Skeletal muscle tissue (tissue), 4 donors: ENCODE data around the gene FAM171A1. TPM values are rescaled to one million over a fixed set of nuclear protein-coding genes. Genes with fewer than 3 reads are reported as not detected.

Experiments
- H3K27ac ChIP-seq: one replicate; pipeline ENCODE4 v1.7.0; 2013; ENCODE audit warnings: mild to moderate bottlenecking, low read depth, low read length, inconsistent platforms
- H3K27me3 ChIP-seq, 3 donors: one replicate each; pipeline ENCODE4 v1.7.0; 2013; ENCODE audit warnings: low read length in 3 of 3; ENCODE audit not compliant: control insufficient read depth in 3 of 3, insufficient read depth in 3 of 3
- H3K36me3 ChIP-seq, 3 donors: one replicate each; pipeline ENCODE4 v1.7.0; 2013; ENCODE audit warnings: low read length in 3 of 3; ENCODE audit not compliant: control insufficient read depth in 3 of 3, insufficient read depth in 3 of 3
- H3K4me1 ChIP-seq, 3 donors: one replicate each; pipeline ENCODE4 v1.7.0; 2013; ENCODE audit warnings: low read length in 3 of 3, mild to moderate bottlenecking in 3 of 3; ENCODE audit not compliant: control insufficient read depth in 3 of 3, insufficient read depth in 3 of 3
- H3K4me3 ChIP-seq, 3 donors: one replicate each; pipeline ENCODE4 v1.7.0; 2013; ENCODE audit warnings: low read length in 3 of 3
- H3K9ac ChIP-seq, 3 donors: one replicate each; pipeline ENCODE4 v1.7.0; 2013; ENCODE audit warnings: low read length in 3 of 3, mild to moderate bottlenecking in 3 of 3, moderate library complexity in 2 of 3, low read depth in 1 of 3
- H3K9me3 ChIP-seq, 3 donors: one replicate each; pipeline ENCODE4 v1.7.0; 2013; ENCODE audit warnings: low read length in 3 of 3; ENCODE audit not compliant: control insufficient read depth in 3 of 3
- total RNA-seq: library from RNA; depleted of rRNA; stranded (reverse); fragments of >200 nt; gene quantifications from one replicate; pipeline ENCODE4 v1.2.3, GENCODE V29; 2014
- donor health status: Osteomylitis.

Gene FAM171A1
- total RNA-seq, 1 donor from 2014 or later: 11.0 TPM

DNA sequence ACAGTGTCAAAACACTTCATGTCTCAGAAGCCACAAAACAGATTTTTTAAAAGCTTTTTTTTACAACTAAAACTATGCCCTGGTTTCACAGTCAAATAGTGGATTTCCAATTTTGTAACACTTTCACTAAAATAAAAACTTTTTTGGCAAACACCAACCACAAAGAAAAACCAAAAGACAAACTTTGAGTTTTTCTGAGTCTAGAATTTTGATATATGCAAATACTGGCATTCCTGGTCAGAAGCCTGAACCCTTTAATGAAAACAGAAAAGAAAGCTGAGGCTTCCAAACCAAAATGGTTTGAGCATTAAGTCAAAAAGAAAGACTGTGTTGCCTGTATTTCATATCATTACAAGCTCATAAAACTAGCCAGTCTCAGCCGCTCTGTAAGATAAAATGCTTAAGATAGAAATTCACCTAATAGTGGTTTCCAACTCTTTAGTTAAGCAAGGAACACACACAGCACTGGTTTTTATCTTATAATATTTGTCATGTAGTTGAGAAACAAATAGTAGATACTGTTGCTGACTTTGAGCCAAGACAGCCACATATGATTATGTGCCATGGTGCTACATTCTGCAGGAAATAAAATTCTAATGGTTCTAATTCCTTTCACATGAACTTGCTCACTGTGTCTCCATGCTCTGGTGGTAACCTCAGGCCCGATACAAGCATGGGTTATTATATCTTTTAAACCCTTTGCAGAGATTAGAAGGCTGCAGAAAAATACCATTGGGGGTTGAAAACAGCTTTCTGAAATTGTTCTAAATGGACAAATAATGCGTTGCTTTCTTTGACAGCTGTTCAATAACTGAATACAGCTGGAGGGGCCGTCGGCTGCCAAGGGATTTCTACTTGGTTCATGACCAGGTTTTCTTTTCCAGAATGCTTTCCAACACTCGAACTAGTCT lies 49.4 kb downstream of the FAM171A1 start:
- Histone ChIP-seq H3K27ac (no peak overlapping the region), H3K4me3 (no peak overlapping the region), H3K4me1 (peaks cover 0 to 3% (median 0%) of the 10 kb centered on the region in 3 donors), H3K9me3 (no peaks in the 10 kb centered on the region), H3K36me3 (no peaks in the 10 kb centered on the region), H3K9ac (no peak overlapping the region), H3K27me3 (no peaks in the 10 kb centered on the region)

DNA sequence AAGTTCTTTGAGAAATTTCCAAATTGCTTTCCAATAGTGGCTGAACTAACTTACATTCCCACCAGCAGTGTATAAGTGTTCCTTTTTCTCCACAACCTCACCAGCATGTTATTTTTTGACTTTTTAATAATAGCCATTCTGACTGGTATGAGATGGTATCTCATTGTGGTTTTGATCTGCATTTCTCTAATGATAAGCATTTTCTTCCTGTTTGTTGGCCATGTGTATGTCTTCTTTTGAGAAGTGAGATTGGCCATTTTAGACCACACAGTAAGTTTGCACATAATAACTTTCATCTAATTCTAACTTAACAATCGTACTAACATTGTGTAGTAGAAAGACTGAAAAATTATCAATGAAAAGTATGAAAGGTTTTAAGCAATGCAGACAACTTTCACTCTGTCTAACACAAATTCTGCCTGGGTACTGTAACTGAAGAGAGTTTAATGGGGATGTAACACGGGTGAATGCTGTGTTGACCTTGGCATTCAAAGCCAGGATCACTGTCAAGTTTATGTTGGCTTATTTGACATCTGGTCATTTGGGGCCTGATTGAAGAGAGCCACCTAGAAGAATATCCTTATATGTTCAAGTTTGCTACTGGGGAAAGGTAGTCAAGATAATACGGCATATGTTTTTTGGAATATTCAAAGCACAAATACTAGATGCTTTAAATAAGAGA lies 50.4 kb downstream of the FAM171A1 start:
- Histone ChIP-seq H3K27ac (no peak overlapping the region), H3K36me3 (no peaks in the 10 kb centered on the region), H3K4me3 (no peak overlapping the region), H3K9me3 (no peaks in the 10 kb centered on the region), H3K4me1 (peaks cover 0 to 3% (median 0%) of the 10 kb centered on the region in 3 donors), H3K9ac (no peak overlapping the region), H3K27me3 (no peaks in the 10 kb centered on the region)

DNA sequence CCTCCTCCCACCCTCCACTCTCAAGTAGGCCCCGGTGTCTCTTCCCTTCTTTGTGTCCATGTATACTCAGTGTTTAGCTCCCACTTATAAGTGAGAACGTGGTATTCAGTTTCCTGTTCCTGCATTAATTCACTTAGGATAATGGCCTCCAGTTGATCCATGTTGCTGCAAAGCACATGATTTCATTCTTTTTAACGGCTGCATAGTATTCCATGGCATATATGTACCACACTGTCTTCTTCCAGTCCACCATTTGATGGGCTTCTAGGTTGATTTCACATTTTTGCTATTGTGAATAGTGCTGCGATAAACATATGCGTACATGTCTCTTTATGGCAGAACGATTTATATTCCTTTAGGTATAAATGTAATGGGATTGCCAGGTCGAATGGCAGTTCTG lies 51.0 kb downstream of the FAM171A1 start:
- Histone ChIP-seq H3K36me3 (no peaks in the 10 kb centered on the region), H3K9ac (no peak overlapping the region), H3K4me1 (peaks cover 0 to 3% (median 0%) of the 10 kb centered on the region in 3 donors), H3K4me3 (no peak overlapping the region), H3K27ac (no peak overlapping the region), H3K27me3 (no peaks in the 10 kb centered on the region), H3K9me3 (no peaks in the 10 kb centered on the region)

DNA sequence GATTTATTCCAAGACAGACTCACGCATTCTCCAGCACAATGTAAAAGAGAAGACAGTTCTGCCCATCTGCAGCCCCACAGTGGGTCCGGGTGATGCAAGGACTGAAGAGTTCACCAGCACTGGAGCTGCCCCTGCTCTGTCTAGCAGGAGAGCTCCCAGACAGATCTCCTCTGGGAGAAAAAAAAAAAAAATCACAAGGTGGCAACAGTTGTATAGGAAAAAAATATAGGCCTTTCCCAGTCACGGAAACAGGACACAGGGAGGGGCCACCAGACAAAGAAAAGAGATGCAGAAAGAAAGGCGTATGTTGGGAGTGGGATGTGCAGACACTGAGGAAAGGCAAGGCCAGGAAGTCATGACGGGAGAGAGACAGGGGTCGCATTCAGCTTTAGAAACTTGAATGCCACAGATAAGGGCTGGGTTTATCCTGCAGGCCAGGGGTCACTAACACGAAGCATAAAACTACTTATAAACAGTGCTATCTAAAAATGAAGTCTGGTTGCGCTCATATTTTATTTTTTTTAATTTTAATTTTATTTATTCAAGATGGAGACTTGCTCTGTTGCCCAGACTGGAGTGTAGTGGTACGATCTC lies 54.1 kb downstream of the FAM171A1 start:
- no peak overlapping the region for H3K4me3 ChIP-seq
- peaks cover 0 to 4% (median 0%) of the 10 kb centered on the region in 3 donors for H3K4me1 ChIP-seq
- no peak overlapping the region for H3K27ac ChIP-seq
- no peaks in the 10 kb centered on the region for H3K9me3 ChIP-seq
- no peak overlapping the region for H3K9ac ChIP-seq
- H3K27me3 ChIP-seq: no peaks in the 10 kb centered on the region
- H3K36me3 ChIP-seq: no peaks in the 10 kb centered on the region

DNA sequence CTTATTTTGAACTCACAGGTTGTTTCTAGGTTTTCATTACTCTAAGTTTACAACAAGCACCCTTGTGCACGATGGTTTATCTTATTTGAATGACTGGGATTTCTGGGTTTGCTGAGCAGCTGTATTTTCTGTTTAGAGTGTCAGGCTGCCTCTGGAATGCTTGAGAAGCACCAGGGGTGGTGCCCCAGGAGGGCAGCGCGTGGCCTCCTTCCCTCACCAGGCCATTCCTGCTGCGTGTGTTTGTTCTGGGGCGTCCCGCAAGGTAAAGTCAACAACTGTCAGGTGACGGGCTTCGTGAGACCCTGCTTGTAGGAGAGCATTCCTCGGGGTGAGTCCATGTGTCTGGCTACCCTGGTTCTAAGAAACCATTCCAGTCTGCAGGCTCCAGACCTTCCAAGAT lies 54.9 kb downstream of the FAM171A1 start:
- Histone ChIP-seq H3K4me1 (peaks cover 0 to 4% (median 0%) of the 10 kb centered on the region in 3 donors), H3K9ac (no peak overlapping the region), H3K4me3 (no peak overlapping the region), H3K36me3 (no peaks in the 10 kb centered on the region), H3K9me3 (no peaks in the 10 kb centered on the region), H3K27ac (no peak overlapping the region), H3K27me3 (no peaks in the 10 kb centered on the region)

DNA sequence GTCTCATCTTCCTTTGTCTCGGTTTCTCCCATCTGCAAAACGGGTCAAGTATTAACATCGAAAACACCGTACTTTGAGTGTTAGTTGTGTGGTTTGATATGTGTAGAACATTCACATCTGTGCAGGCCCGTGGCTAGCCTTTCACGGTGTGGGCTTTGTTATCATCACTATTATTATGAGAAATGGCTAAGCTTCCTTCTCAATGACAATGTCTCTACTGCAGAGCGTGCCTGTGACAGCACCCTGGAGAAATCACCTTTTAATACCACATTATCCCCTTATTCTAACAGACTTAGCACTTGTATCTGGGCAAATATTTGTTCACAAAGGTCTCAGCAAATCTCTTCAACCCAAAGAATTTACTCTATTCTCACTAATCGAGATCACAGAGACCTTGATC lies 55.8 kb downstream of the FAM171A1 start:
- Histone ChIP-seq H3K4me3 (no peak overlapping the region), H3K9me3 (no peaks in the 10 kb centered on the region), H3K4me1 (peaks cover 0 to 4% (median 0%) of the 10 kb centered on the region in 3 donors), H3K9ac (no peak overlapping the region), H3K27ac (no peak overlapping the region), H3K27me3 (no peaks in the 10 kb centered on the region), H3K36me3 (no peaks in the 10 kb centered on the region)

DNA sequence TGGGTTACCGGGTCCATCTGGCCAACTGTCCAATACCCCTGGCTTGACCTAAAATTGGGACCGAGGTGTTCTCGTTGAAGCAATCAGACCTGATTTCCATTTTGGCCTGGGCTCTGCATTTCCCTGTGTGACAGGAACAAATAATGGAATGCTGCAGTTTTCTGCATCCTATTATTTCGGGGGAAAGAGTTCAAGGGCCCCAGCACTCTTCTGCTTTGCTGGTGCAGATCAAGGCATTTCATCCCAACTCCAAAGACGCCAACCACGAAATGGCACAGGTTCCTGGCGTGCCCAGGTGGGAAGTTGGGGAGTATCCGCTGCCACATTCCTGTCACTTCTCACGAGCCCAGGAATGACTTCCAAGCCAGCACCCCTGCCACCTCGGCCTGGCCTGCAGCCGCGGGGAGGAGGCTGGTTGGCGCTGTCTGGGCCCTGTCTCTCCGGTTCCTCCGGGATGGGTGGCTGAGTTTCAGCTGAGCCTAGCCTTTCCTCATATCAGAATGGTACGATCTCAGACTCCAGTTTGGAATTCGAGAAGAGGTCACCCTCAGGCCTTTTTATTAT lies 56.5 kb downstream of the FAM171A1 start:
- peaks cover 0 to 4% (median 0%) of the 10 kb centered on the region in 3 donors for H3K4me1 ChIP-seq
- H3K36me3 ChIP-seq: no peaks in the 10 kb centered on the region
- no peaks in the 10 kb centered on the region for H3K27me3 ChIP-seq
- no peaks in the 10 kb centered on the region for H3K9me3 ChIP-seq
- no peak overlapping the region for H3K27ac ChIP-seq
- H3K4me3 ChIP-seq: no peak overlapping the region
- no peak overlapping the region for H3K9ac ChIP-seq

DNA sequence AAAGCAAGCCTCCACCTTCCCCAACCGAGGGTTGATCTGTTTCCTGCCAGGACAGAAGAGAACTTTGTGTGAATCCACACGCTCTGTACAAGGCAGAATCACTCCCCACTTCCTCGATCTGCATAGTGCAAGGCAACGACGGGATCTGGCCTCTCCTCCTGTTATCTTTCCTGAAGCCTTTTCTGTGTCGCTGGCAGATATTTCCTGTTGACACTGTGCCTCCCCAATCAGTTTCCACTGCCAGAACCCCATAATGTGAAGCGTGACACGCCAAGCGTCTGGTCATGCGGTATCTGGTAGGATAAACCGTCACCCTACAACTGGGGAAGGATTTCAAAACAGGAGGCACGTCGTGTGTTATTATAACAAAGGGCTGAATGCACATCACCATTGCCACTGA lies 57.2 kb downstream of the FAM171A1 start:
- Histone ChIP-seq H3K27me3 (no peaks in the 10 kb centered on the region), H3K36me3 (no peaks in the 10 kb centered on the region), H3K9ac (peak overlapping the region in 2 of 3 donors; percentile 8 to 51), H3K4me3 (no peak overlapping the region), H3K9me3 (no peaks in the 10 kb centered on the region), H3K27ac (no peak overlapping the region), H3K4me1 (peaks cover 0 to 4% (median 0%) of the 10 kb centered on the region in 3 donors)

DNA sequence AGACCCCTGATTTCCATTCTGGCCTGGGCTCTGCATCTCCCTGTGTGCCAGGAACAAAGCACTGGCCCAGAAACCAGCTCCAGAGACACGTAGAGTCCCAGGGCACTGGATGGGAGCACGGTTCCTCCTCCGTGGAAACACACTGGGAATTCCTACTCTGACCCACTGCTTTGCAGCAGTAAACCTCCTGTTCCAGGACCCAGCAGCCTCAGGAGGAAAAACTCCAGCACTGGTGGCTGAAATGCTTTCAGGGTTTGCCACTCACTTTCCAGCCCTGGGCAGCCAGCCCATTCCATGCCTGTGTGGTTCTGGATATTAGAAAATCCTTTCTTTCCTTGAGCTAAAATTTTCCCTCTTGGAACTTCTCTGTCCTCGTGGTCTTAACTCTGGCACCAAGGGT lies 58.0 kb downstream of the FAM171A1 start:
- Histone ChIP-seq H3K36me3 (no peaks in the 10 kb centered on the region), H3K9me3 (no peaks in the 10 kb centered on the region), H3K27me3 (no peaks in the 10 kb centered on the region), H3K4me1 (peaks cover 0 to 4% (median 0%) of the 10 kb centered on the region in 3 donors), H3K9ac (peak overlapping the region in 1 of 3 donors; percentile 8), H3K27ac (no peak overlapping the region), H3K4me3 (no peak overlapping the region)
